ENCODE data around the gene GBF1. TPM values are rescaled to one million over a fixed set of nuclear protein-coding genes. Genes with fewer than 3 reads are reported as not detected.

GBF1 gene
- total and polyA plus RNA-seq, 8 donors: 44.7 to 57.2 (median 46.6) TPM

GRCh38 chr10:102229810-102230263 is 15.5 kb upstream of the GBF1 start:
- Histone ChIP-seq H3K36me3 (no peaks in the 10 kb centered on the region), H3K4me3 (peak overlapping the region in 1 of 2 donors; percentile 43), H3K27ac (no peak overlapping the region), H3K9me3 (no peaks in the 10 kb centered on the region), H3K27me3 (peaks cover 16 to 51% of the 10 kb centered on the region in 2 donors), H3K4me1 (peaks cover 20 to 46% of the 10 kb centered on the region in 2 donors)
- ATAC-seq: peak; percentile 75
- intact Hi-C loops (cut with DNase I): loop anchor here (5.0 to 10.0 kb wide), 2 partner anchors 122 to 125 kb away; no protein-coding TSS in a partner anchor
- TF ChIP-seq CTCF (IDR thresholded peaks at IDR 0.05): peak; percentile 87 to 91
- DNase-seq: peak; percentile 75 to 98 (median 87)

GRCh38 chr10:102230264-102230860 is 15.0 kb upstream of the GBF1 start:
- intact Hi-C loops (cut with DNase I): loop anchor here (5.0 to 10.0 kb wide), 2 partner anchors 122 to 124 kb away; no protein-coding TSS in a partner anchor
- H3K27me3 ChIP-seq: peaks cover 16 to 51% of the 10 kb centered on the region in 2 donors
- H3K27ac ChIP-seq: no peak overlapping the region
- H3K4me1 ChIP-seq: peaks cover 17 to 45% of the 10 kb centered on the region in 2 donors
- TF ChIP-seq CTCF (IDR thresholded peaks at IDR 0.05): no peak
- ATAC-seq (peak; percentile 14), DNase-seq (peak in 3 of 4 donors; percentile 39 to 84 (median 74))
- H3K9me3 ChIP-seq: no peaks in the 10 kb centered on the region
- peak overlapping the region; percentile 20 to 43 for H3K4me3 ChIP-seq
- H3K36me3 ChIP-seq: no peaks in the 10 kb centered on the region

- DNase-seq: peak in 3 of 4 donors; percentile 27 to 92 (median 39)
- peak overlapping the region; percentile 20 to 43 for H3K4me3 ChIP-seq
- H3K27me3 ChIP-seq: peaks cover 16 to 56% of the 10 kb centered on the region in 2 donors
- intact Hi-C loops (cut with DNase I): loop anchor here (5.0 to 10.0 kb wide), 2 partner anchors 121 to 124 kb away; no protein-coding TSS in a partner anchor
- H3K9me3 ChIP-seq: no peaks in the 10 kb centered on the region
- H3K36me3 ChIP-seq: no peaks in the 10 kb centered on the region
- peak; percentile 11 for ATAC-seq
- peaks cover 12 to 39% of the 10 kb centered on the region in 2 donors for H3K4me1 ChIP-seq
- TF ChIP-seq CTCF (IDR thresholded peaks at IDR 0.05): peak in 1 of 2 donors; percentile 22
- no peak overlapping the region for H3K27ac ChIP-seq
Observed at GRCh38 chr10:102230861-102231356, 14.4 kb upstream of the GBF1 start.

- DNase-seq (peak in 3 of 4 donors; percentile 18 to 92 (median 59)), ATAC-seq (peak; percentile 79)
- Histone ChIP-seq H3K4me3 (peak overlapping the region in 1 of 2 donors; percentile 43), H3K9me3 (no peaks in the 10 kb centered on the region), H3K4me1 (peaks cover 7 to 34% of the 10 kb centered on the region in 2 donors), H3K36me3 (no peaks in the 10 kb centered on the region), H3K27ac (no peak overlapping the region), H3K27me3 (peaks cover 16 to 64% of the 10 kb centered on the region in 2 donors)
- intact Hi-C loops (cut with DNase I): loop anchor here (5.0 to 10.0 kb wide), 2 partner anchors 121 to 123 kb away; no protein-coding TSS in a partner anchor
- TF ChIP-seq CTCF (IDR thresholded peaks at IDR 0.05): peak; percentile 63 to 81
Observed at GRCh38 chr10:102231357-102232318, 13.7 kb upstream of the GBF1 start.

Data from left lung (tissue), 10 donors.